VCaP (cell line): ENCODE results near the gene PPP4C.

Experiments used
- H3K27ac ChIP-seq: fragments of 450-650 bp; 2 replicates; pipeline ENCODE4 v1.5.1; 2017
- CTCF ChIP-seq: fragments of 450-650 bp; conservative IDR thresholded peaks from 2 replicates; pipeline ENCODE4 v1.5.1; 2017; ENCODE audit warnings: mild to moderate bottlenecking, moderate library complexity

PPP4C gene

GRCh38 chr16:30060836-30061554 is 14.8 kb upstream of the PPP4C start:
- no peak for TF ChIP-seq CTCF

DNA sequence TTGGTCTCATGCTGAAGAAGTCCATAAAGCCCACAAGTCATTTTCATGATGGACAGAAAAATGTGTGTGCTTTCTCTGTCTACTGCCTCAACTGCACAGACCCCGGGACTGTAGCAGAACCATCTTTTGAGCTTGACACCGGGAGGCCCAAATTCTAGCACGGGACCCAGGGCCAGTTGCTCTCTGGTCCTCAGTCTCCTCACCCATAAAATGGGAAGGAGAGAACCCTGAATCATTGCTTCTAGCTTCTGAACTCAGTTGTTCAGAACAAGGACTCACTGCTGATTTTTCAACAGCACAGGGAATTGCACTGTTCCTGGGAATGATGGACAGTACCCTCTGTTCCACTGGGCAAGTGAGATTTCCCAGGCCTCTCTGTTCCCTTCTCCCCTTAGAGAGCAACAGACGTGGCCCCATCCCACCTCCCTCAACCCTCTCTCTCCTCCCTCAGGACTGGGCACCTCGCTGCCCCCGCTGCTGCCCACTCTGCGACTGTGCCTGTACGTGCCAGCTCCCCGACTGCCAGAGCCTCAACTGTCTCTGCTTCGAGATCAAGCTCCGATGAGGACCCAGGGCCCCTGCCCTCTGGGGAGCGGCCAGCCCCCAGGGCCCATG is 12.4 kb upstream of the PPP4C start:
- TF ChIP-seq CTCF = no peak
- peak overlapping the region; percentile 93 for H3K27ac ChIP-seq

More at GRCh38 chr16:30060836-30061554, 14.8 kb upstream of the PPP4C start:
- peak overlapping the region; percentile 93 for H3K27ac ChIP-seq

- TF ChIP-seq CTCF = peak; percentile 15; the same call in 1 of the 2 replicates
- peak overlapping the region; percentile 93 for H3K27ac ChIP-seq
These were observed 11.7 kb upstream of the PPP4C start for GRCh38 chr16:30063893-30064728.

- H3K27ac ChIP-seq = peak overlapping the region; percentile 93
- no peak for TF ChIP-seq CTCF
These were observed 11.1 kb upstream of the PPP4C start for GRCh38 chr16:30064729-30065101.

GRCh38 chr16:30065102-30065942 is 10.5 kb upstream of the PPP4C start, which contains the start of gene ALDOA:
Gene ALDOA, plus strand, starts transcription at chr16:30065760. Its CDS starts 1,138 bp downstream, at chr16:30066898.
- peak within 1 kb of the TSS; percentile 93 for H3K27ac ChIP-seq
- no peak for TF ChIP-seq CTCF

- H3K27ac ChIP-seq = peak overlapping the region; percentile 93
- TF ChIP-seq CTCF = no peak
These were observed 9.6 kb upstream of the PPP4C start for GRCh38 chr16:30065943-30066760.
